ENCODE results near the gene ZFR2.

GRCh38 chr19:3907626-3908265 lies 38.9 kb upstream of the ZFR2 start:
- no peak for TF ChIP-seq CTCF (IDR thresholded peaks at IDR 0.05)
- TF ChIP-seq IRF3 (IDR thresholded peaks at IDR 0.05; ENCODE audit: low read depth, low read length) = no peak
- no peak for TF ChIP-seq RXRA (IDR thresholded peaks at IDR 0.05; ENCODE audit: borderline replicate concordance, low read depth)
- TF ChIP-seq USF2 (IDR thresholded peaks at IDR 0.05; ENCODE audit: borderline replicate concordance, low read depth, low read length) = no peak
